Measurements from ENCODE around the gene CAPS2. TPM values are rescaled to one million over a fixed set of nuclear protein-coding genes. Genes with fewer than 3 reads are reported as not detected.

The CAPS2 gene
- total RNA-seq: 0.33 and 2.2 TPM in 2 replicates

DNA sequence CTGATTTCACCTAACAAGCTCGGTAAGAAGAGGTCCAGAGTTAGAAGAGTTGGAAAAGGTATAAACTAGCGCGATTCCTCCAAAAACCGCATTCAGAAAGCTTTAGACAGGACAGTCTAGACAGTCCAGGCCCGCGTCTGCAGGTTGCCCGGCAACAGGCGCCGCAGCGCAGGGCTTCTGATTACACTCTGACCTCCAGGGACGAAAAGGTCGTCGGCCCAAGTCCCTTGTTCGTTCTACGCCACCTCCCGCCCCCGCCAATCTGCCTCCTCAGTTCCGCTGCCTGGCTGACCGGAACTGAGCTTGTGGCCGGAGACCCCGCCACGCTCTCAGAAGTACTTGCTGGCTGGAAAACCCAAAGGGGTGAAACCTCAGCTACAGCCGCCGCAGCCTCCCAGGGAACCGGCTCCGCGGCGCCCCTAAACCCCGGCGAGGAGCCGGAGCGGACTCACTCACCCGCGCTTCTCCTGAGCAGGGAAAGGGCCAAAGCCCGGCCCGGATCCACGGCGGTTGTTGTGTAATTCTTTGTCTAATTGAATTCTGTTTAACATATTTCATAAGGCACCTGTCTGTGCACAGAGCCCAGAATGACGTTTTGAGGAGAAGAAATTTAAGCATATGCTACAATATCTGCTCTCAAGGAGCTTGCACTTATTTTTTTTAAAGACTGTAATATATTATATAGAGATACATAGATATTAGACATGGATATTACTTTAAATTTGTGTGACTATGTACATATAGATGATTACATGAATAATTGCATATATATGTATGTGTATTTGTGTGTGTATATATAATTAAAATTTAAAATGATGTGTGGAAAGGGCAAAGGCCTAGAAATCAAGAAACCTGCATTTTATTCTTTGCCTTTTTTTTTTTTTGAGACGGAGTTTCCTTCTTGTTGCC, at the start of gene CAPS2:
Gene CAPS2 (minus strand): TSS at position 407 of the 909 bp plus-strand sequence. CDS start 3,826 bp downstream, outside the sequence.

DNA sequence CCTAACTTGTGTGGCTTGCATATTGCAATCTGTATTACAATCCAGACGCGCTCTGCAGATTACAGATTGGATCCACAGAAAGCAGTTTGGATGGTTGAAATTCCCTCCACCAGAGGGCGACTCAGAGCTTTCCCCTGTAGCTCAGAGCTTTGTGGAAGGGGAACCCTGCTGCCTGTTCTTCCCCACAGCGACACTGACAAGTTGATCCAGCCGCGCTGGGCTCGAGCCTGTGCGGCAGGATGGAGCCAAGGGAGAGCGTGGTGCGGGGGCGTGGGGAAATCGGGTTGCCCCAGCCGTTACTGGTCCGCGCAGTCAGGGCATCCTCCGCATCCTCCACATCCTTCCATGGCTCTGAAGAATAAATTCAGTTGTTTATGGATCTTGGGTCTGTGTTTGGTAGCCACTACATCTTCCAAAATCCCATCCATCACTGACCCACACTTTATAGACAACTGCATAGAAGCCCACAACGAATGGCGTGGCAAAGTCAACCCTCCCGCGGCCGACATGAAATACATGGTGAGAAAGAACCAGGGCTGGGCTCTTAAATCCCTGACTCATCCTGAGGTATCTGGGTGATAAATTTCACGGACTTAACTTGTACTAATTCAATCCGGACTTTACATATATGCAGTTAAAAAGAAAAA, 4.4 kb upstream of the CAPS2 start, which contains the start of gene GLIPR1L1:
Gene GLIPR1L1 (plus strand): TSS at position 287 of the 647 bp plus-strand sequence. CDS start 59 bp downstream, at position 346.

Other genes starting within 250 kb of the CAPS2 start
- 0.51 TPM in 1 of 2 replicates, not detected in the other for gene KCNC2, start 120.5 kb downstream of the CAPS2 start, total RNA-seq
- not detected in 2 replicates for gene GLIPR1L1, start 4.3 kb upstream of the CAPS2 start, total RNA-seq
- 0.16 and 0.89 TPM in 2 replicates for gene GLIPR1L2, start 60.8 kb upstream of the CAPS2 start, total RNA-seq
- gene GLIPR1, start 150.4 kb upstream of the CAPS2 start, total RNA-seq: 51.3 and 95.3 TPM in 2 replicates
- 13.1 and 31.3 TPM in 2 replicates for gene KRR1, start 181.3 kb upstream of the CAPS2 start, total RNA-seq

Measured in mesangial cell (primary cell).